ENCODE measurements around the gene KCNH8.

KCNH8 gene

GRCh38 chr3:19295208-19295607 lies 146.9 kb downstream of the KCNH8 start:
- no peaks in the 10 kb centered on the region for H3K36me3 ChIP-seq (ENCODE audit: control insufficient read depth, insufficient read depth, low read length)
- no peak overlapping the region for H3K27ac ChIP-seq (ENCODE audit: low read depth, low read length)
- no peaks in the 10 kb centered on the region for H3K9me3 ChIP-seq (ENCODE audit: control insufficient read depth, insufficient read depth, low read depth, low read length)
- no peaks in the 10 kb centered on the region for H3K27me3 ChIP-seq (ENCODE audit: control insufficient read depth, insufficient read depth, low read length)
- peaks cover 21% of the 10 kb centered on the region for H3K4me1 ChIP-seq (ENCODE audit: control insufficient read depth, insufficient read depth, low read length)
- H3K9ac ChIP-seq (ENCODE audit: low read length) = no peak overlapping the region
- no peak overlapping the region for H3K4me3 ChIP-seq (ENCODE audit: low read depth, low read length)

- H3K4me1 ChIP-seq (ENCODE audit: control insufficient read depth, insufficient read depth, low read length) = peaks cover 3% of the 10 kb centered on the region; the same call in 1 of the 2 replicates
- no peak overlapping the region for H3K9ac ChIP-seq (ENCODE audit: low read length)
- H3K36me3 ChIP-seq (ENCODE audit: control insufficient read depth, insufficient read depth, low read length) = no peaks in the 10 kb centered on the region
- H3K27ac ChIP-seq (ENCODE audit: low read depth, low read length) = no peak overlapping the region
- no peak overlapping the region for H3K4me3 ChIP-seq (ENCODE audit: low read depth, low read length)
- no peaks in the 10 kb centered on the region for H3K9me3 ChIP-seq (ENCODE audit: control insufficient read depth, insufficient read depth, low read depth, low read length)
- H3K27me3 ChIP-seq (ENCODE audit: control insufficient read depth, insufficient read depth, low read length) = no peaks in the 10 kb centered on the region
Measured at GRCh38 chr3:19331931-19332330, 183.6 kb downstream of the KCNH8 start.

- H3K4me1 ChIP-seq (ENCODE audit: control insufficient read depth, insufficient read depth, low read length) = peaks cover 3% of the 10 kb centered on the region; the same call in 1 of the 2 replicates
- H3K9ac ChIP-seq (ENCODE audit: low read length) = no peak overlapping the region
- H3K4me3 ChIP-seq (ENCODE audit: low read depth, low read length) = no peak overlapping the region
- H3K27me3 ChIP-seq (ENCODE audit: control insufficient read depth, insufficient read depth, low read length) = no peaks in the 10 kb centered on the region
- no peaks in the 10 kb centered on the region for H3K36me3 ChIP-seq (ENCODE audit: control insufficient read depth, insufficient read depth, low read length)
- no peak overlapping the region for H3K27ac ChIP-seq (ENCODE audit: low read depth, low read length)
- H3K9me3 ChIP-seq (ENCODE audit: control insufficient read depth, insufficient read depth, low read depth, low read length) = no peaks in the 10 kb centered on the region
Measured at GRCh38 chr3:19334120-19334519, 185.8 kb downstream of the KCNH8 start.

- Histone ChIP-seq H3K4me3 (ENCODE audit: low read depth, low read length) (no peak overlapping the region), H3K27me3 (ENCODE audit: control insufficient read depth, insufficient read depth, low read length) (no peaks in the 10 kb centered on the region), H3K27ac (ENCODE audit: low read depth, low read length) (no peak overlapping the region), H3K4me1 (ENCODE audit: control insufficient read depth, insufficient read depth, low read length) (peaks cover 3% of the 10 kb centered on the region; the same call in 1 of the 2 replicates), H3K9me3 (ENCODE audit: control insufficient read depth, insufficient read depth, low read depth, low read length) (no peaks in the 10 kb centered on the region), H3K9ac (ENCODE audit: low read length) (no peak overlapping the region), H3K36me3 (ENCODE audit: control insufficient read depth, insufficient read depth, low read length) (no peaks in the 10 kb centered on the region)
Measured at GRCh38 chr3:19338769-19339168, 190.5 kb downstream of the KCNH8 start.

GRCh38 chr3:19342389-19342788 lies 194.1 kb downstream of the KCNH8 start:
- no peaks in the 10 kb centered on the region; the same call in 1 of the 2 replicates for H3K4me1 ChIP-seq (ENCODE audit: control insufficient read depth, insufficient read depth, low read length)
- no peaks in the 10 kb centered on the region for H3K27me3 ChIP-seq (ENCODE audit: control insufficient read depth, insufficient read depth, low read length)
- no peak overlapping the region for H3K4me3 ChIP-seq (ENCODE audit: low read depth, low read length)
- H3K9ac ChIP-seq (ENCODE audit: low read length) = no peak overlapping the region
- H3K36me3 ChIP-seq (ENCODE audit: control insufficient read depth, insufficient read depth, low read length) = no peaks in the 10 kb centered on the region
- H3K9me3 ChIP-seq (ENCODE audit: control insufficient read depth, insufficient read depth, low read depth, low read length) = no peaks in the 10 kb centered on the region
- no peak overlapping the region for H3K27ac ChIP-seq (ENCODE audit: low read depth, low read length)

- no peak overlapping the region for H3K4me3 ChIP-seq (ENCODE audit: low read depth, low read length)
- H3K9ac ChIP-seq (ENCODE audit: low read length) = no peak overlapping the region
- H3K4me1 ChIP-seq (ENCODE audit: control insufficient read depth, insufficient read depth, low read length) = peaks cover 11% of the 10 kb centered on the region; the same call in 1 of the 2 replicates
- no peaks in the 10 kb centered on the region for H3K9me3 ChIP-seq (ENCODE audit: control insufficient read depth, insufficient read depth, low read depth, low read length)
- no peaks in the 10 kb centered on the region for H3K27me3 ChIP-seq (ENCODE audit: control insufficient read depth, insufficient read depth, low read length)
- no peaks in the 10 kb centered on the region for H3K36me3 ChIP-seq (ENCODE audit: control insufficient read depth, insufficient read depth, low read length)
- no peak overlapping the region for H3K27ac ChIP-seq (ENCODE audit: low read depth, low read length)
Measured at GRCh38 chr3:19346759-19347158, 198.4 kb downstream of the KCNH8 start.

- H3K9me3 ChIP-seq (ENCODE audit: control insufficient read depth, insufficient read depth, low read depth, low read length) = no peaks in the 10 kb centered on the region
- no peak overlapping the region for H3K4me3 ChIP-seq (ENCODE audit: low read depth, low read length)
- peaks cover 11% of the 10 kb centered on the region; the same call in 1 of the 2 replicates for H3K4me1 ChIP-seq (ENCODE audit: control insufficient read depth, insufficient read depth, low read length)
- no peak overlapping the region for H3K27ac ChIP-seq (ENCODE audit: low read depth, low read length)
- H3K36me3 ChIP-seq (ENCODE audit: control insufficient read depth, insufficient read depth, low read length) = no peaks in the 10 kb centered on the region
- no peak overlapping the region for H3K9ac ChIP-seq (ENCODE audit: low read length)
- H3K27me3 ChIP-seq (ENCODE audit: control insufficient read depth, insufficient read depth, low read length) = no peaks in the 10 kb centered on the region
Measured at GRCh38 chr3:19347671-19348070, 199.4 kb downstream of the KCNH8 start.

GRCh38 chr3:19348500-19348899 lies 200.2 kb downstream of the KCNH8 start:
- Histone ChIP-seq H3K9ac (ENCODE audit: low read length) (no peak overlapping the region), H3K4me3 (ENCODE audit: low read depth, low read length) (no peak overlapping the region), H3K27ac (ENCODE audit: low read depth, low read length) (no peak overlapping the region), H3K4me1 (ENCODE audit: control insufficient read depth, insufficient read depth, low read length) (peaks cover 11% of the 10 kb centered on the region; the same call in 1 of the 2 replicates), H3K36me3 (ENCODE audit: control insufficient read depth, insufficient read depth, low read length) (no peaks in the 10 kb centered on the region), H3K27me3 (ENCODE audit: control insufficient read depth, insufficient read depth, low read length) (no peaks in the 10 kb centered on the region), H3K9me3 (ENCODE audit: control insufficient read depth, insufficient read depth, low read depth, low read length) (no peaks in the 10 kb centered on the region)

- H3K9me3 ChIP-seq (ENCODE audit: control insufficient read depth, insufficient read depth, low read depth, low read length) = no peaks in the 10 kb centered on the region
- H3K4me1 ChIP-seq (ENCODE audit: control insufficient read depth, insufficient read depth, low read length) = peaks cover 11% of the 10 kb centered on the region; the same call in 1 of the 2 replicates
- H3K27ac ChIP-seq (ENCODE audit: low read depth, low read length) = no peak overlapping the region
- no peak overlapping the region for H3K4me3 ChIP-seq (ENCODE audit: low read depth, low read length)
- no peak overlapping the region for H3K9ac ChIP-seq (ENCODE audit: low read length)
- H3K36me3 ChIP-seq (ENCODE audit: control insufficient read depth, insufficient read depth, low read length) = no peaks in the 10 kb centered on the region
- H3K27me3 ChIP-seq (ENCODE audit: control insufficient read depth, insufficient read depth, low read length) = no peaks in the 10 kb centered on the region
Measured at GRCh38 chr3:19348941-19349564, 200.7 kb downstream of the KCNH8 start.

GRCh38 chr3:19357947-19358346 lies 209.6 kb downstream of the KCNH8 start:
- H3K4me3 ChIP-seq (ENCODE audit: low read depth, low read length) = no peak overlapping the region
- no peaks in the 10 kb centered on the region for H3K4me1 ChIP-seq (ENCODE audit: control insufficient read depth, insufficient read depth, low read length)
- H3K27ac ChIP-seq (ENCODE audit: low read depth, low read length) = no peak overlapping the region
- no peaks in the 10 kb centered on the region for H3K27me3 ChIP-seq (ENCODE audit: control insufficient read depth, insufficient read depth, low read length)
- no peak overlapping the region for H3K9ac ChIP-seq (ENCODE audit: low read length)
- H3K9me3 ChIP-seq (ENCODE audit: control insufficient read depth, insufficient read depth, low read depth, low read length) = no peaks in the 10 kb centered on the region
- H3K36me3 ChIP-seq (ENCODE audit: control insufficient read depth, insufficient read depth, low read length) = no peaks in the 10 kb centered on the region

- H3K36me3 ChIP-seq (ENCODE audit: control insufficient read depth, insufficient read depth, low read length) = no peaks in the 10 kb centered on the region
- H3K4me1 ChIP-seq (ENCODE audit: control insufficient read depth, insufficient read depth, low read length) = peaks cover 4% of the 10 kb centered on the region; the same call in 1 of the 2 replicates
- H3K27me3 ChIP-seq (ENCODE audit: control insufficient read depth, insufficient read depth, low read length) = no peaks in the 10 kb centered on the region
- no peaks in the 10 kb centered on the region for H3K9me3 ChIP-seq (ENCODE audit: control insufficient read depth, insufficient read depth, low read depth, low read length)
- no peak overlapping the region for H3K27ac ChIP-seq (ENCODE audit: low read depth, low read length)
- H3K9ac ChIP-seq (ENCODE audit: low read length) = no peak overlapping the region
- no peak overlapping the region for H3K4me3 ChIP-seq (ENCODE audit: low read depth, low read length)
Measured at GRCh38 chr3:19363071-19363470, 214.8 kb downstream of the KCNH8 start.

Data from HUES6 (cell line).